ENCODE data around the gene DNM3. TPM values are rescaled to one million over a fixed set of nuclear protein-coding genes. Genes with fewer than 3 reads are reported as not detected.

The DNM3 gene
- total and polyA plus RNA-seq, 2 experiments from 2014 or later, result 5.2 to 12.2 TPM

- no peaks in the 10 kb centered on the region; the same call in 1 of the 2 replicates for H3F3A ChIP-seq (replicated peaks; ENCODE audit: low read depth)
- H3K9me3 Mint-ChIP-seq, result no peaks in the 10 kb centered on the region
- TF ChIP-seq NANOG (IDR thresholded peaks at IDR 0.05; ENCODE audit: borderline replicate concordance), result no peak
- TF ChIP-seq, protein P1, sequence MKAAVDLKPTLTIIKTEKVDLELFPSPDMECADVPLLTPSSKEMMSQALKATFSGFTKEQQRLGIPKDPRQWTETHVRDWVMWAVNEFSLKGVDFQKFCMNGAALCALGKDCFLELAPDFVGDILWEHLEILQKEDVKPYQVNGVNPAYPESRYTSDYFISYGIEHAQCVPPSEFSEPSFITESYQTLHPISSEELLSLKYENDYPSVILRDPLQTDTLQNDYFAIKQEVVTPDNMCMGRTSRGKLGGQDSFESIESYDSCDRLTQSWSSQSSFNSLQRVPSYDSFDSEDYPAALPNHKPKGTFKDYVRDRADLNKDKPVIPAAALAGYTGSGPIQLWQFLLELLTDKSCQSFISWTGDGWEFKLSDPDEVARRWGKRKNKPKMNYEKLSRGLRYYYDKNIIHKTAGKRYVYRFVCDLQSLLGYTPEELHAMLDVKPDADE (IDR thresholded peaks at IDR 0.05), result no peak
- no peak for TF ChIP-seq CREB1 (CRISPR knock-in tag; IDR thresholded peaks at IDR 0.05; ENCODE audit: low read depth)
- TF ChIP-seq EZH2phosphoT487 (IDR thresholded peaks at IDR 0.05; ENCODE audit: unreplicated experiment), result no peak
- TF ChIP-seq, protein P2, sequence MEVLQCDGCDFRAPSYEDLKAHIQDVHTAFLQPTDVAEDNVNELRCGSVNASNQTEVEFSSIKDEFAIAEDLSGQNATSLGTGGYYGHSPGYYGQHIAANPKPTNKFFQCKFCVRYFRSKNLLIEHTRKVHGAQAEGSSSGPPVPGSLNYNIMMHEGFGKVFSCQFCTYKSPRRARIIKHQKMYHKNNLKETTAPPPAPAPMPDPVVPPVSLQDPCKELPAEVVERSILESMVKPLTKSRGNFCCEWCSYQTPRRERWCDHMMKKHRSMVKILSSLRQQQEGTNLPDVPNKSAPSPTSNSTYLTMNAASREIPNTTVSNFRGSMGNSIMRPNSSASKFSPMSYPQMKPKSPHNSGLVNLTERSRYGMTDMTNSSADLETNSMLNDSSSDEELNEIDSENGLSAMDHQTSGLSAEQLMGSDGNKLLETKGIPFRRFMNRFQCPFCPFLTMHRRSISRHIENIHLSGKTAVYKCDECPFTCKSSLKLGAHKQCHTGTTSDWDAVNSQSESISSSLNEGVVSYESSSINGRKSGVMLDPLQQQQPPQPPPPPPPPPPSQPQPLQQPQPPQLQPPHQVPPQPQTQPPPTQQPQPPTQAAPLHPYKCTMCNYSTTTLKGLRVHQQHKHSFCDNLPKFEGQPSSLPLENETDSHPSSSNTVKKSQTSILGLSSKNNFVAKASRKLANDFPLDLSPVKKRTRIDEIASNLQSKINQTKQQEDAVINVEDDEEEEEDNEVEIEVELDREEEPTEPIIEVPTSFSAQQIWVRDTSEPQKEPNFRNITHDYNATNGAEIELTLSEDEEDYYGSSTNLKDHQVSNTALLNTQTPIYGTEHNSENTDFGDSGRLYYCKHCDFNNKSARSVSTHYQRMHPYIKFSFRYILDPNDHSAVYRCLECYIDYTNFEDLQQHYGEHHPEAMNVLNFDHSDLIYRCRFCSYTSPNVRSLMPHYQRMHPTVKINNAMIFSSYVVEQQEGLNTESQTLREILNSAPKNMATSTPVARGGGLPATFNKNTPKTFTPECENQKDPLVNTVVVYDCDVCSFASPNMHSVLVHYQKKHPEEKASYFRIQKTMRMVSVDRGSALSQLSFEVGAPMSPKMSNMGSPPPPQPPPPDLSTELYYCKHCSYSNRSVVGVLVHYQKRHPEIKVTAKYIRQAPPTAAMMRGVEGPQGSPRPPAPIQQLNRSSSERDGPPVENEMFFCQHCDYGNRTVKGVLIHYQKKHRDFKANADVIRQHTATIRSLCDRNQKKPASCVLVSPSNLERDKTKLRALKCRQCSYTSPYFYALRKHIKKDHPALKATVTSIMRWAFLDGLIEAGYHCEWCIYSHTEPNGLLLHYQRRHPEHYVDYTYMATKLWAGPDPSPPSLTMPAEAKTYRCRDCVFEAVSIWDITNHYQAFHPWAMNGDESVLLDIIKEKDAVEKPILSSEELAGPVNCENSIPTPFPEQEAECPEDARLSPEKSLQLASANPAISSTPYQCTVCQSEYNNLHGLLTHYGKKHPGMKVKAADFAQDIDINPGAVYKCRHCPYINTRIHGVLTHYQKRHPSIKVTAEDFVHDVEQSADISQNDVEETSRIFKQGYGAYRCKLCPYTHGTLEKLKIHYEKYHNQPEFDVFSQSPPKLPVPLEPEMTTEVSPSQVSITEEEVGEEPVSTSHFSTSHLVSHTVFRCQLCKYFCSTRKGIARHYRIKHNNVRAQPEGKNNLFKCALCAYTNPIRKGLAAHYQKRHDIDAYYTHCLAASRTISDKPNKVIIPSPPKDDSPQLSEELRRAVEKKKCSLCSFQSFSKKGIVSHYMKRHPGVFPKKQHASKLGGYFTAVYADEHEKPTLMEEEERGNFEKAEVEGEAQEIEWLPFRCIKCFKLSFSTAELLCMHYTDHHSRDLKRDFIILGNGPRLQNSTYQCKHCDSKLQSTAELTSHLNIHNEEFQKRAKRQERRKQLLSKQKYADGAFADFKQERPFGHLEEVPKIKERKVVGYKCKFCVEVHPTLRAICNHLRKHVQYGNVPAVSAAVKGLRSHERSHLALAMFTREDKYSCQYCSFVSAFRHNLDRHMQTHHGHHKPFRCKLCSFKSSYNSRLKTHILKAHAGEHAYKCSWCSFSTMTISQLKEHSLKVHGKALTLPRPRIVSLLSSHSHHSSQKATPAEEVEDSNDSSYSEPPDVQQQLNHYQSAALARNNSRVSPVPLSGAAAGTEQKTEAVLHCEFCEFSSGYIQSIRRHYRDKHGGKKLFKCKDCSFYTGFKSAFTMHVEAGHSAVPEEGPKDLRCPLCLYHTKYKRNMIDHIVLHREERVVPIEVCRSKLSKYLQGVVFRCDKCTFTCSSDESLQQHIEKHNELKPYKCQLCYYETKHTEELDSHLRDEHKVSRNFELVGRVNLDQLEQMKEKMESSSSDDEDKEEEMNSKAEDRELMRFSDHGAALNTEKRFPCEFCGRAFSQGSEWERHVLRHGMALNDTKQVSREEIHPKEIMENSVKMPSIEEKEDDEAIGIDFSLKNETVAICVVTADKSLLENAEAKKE (CRISPR knock-in tag; IDR thresholded peaks at IDR 0.05), result no peak
- no peak for TF ChIP-seq ZNF114 (CRISPR knock-in tag; IDR thresholded peaks at IDR 0.05)
- H3K27ac Mint-ChIP-seq, result peak overlapping the region; percentile 84
- H3K9me2 ChIP-seq (ENCODE audit: insufficient read depth), result no peaks in the 10 kb centered on the region
- H3K79me2 ChIP-seq (replicated peaks; ENCODE audit: insufficient read depth), result no peaks in the 10 kb centered on the region
- H4K20me1 ChIP-seq (replicated peaks; ENCODE audit: insufficient read depth), result no peaks in the 10 kb centered on the region
- no peaks in the 10 kb centered on the region for H3K27me3 Mint-ChIP-seq (ENCODE audit: insufficient read depth, low read depth, poor library complexity)
- no peak overlapping the region for H2AFZ ChIP-seq
- H3K36me3 ChIP-seq (ENCODE audit: insufficient read depth), result no peaks in the 10 kb centered on the region
- DNase-seq (ENCODE audit: low spot score) (peak; percentile 23), ATAC-seq (peak; percentile 11; the same call in 1 of the 3 replicates)
- no peaks in the 10 kb centered on the region; the same call in 2 of the 3 replicates for H3K36me3 Mint-ChIP-seq (ENCODE audit: low read depth)
- H3K27me3 ChIP-seq (ENCODE audit: insufficient read depth), result no peaks in the 10 kb centered on the region
- peak overlapping the region; percentile 0; the same call in 1 of the 2 replicates for H3K4me3 ChIP-seq
- peak overlapping the region; percentile 34 for H3K4me2 ChIP-seq
- H3K4me1 ChIP-seq (ENCODE audit: insufficient read depth), result peaks cover 43% of the 10 kb centered on the region
- H3K4me1 Mint-ChIP-seq, result peaks cover 32% of the 10 kb centered on the region
- no peak overlapping the region for H3K4me3 Mint-ChIP-seq
- peak overlapping the region; percentile 95 for H3K27ac ChIP-seq (ENCODE audit: low read depth)
These were observed 69.5 kb downstream of the DNM3 start for GRCh38 chr1:171910786-171911185.
